Epithelial cell of proximal tubule (primary cell): ENCODE measurements around the gene PTBP2. TPM values are rescaled to one million over a fixed set of nuclear protein-coding genes. Genes with fewer than 3 reads are reported as not detected.
A peak's percentile ranks its signal among the peaks of the same experiment; 100 is the strongest.

Source experiments
- DNase-seq: peaks from one replicate; pipeline ENCODE4 v3.0.0-alpha.2; 2011; ENCODE audit warnings: low read depth
- H3K4me3 ChIP-seq: 2 replicates; pipeline ENCODE4 v1.5.1; 2011; ENCODE audit warnings: low read depth, mild to moderate bottlenecking, low read length
- total RNA-seq: library from RNA; depleted of rRNA; stranded (reverse); fragments of >200 nt; gene quantifications from 2 replicates; pipeline ENCODE4 v1.2.3, GENCODE V29; 2015
- TF ChIP-seq, protein P1 (sequence below): conservative IDR thresholded peaks from 2 replicates; pipeline ENCODE4 v1.5.1; 2012; ENCODE audit warnings: low read depth, mild to moderate bottlenecking, low read length

PTBP2 gene
- total RNA-seq, 1 donor from 2014 or later = 18.8 TPM

- DNase-seq = no peak
- TF ChIP-seq, protein P1, sequence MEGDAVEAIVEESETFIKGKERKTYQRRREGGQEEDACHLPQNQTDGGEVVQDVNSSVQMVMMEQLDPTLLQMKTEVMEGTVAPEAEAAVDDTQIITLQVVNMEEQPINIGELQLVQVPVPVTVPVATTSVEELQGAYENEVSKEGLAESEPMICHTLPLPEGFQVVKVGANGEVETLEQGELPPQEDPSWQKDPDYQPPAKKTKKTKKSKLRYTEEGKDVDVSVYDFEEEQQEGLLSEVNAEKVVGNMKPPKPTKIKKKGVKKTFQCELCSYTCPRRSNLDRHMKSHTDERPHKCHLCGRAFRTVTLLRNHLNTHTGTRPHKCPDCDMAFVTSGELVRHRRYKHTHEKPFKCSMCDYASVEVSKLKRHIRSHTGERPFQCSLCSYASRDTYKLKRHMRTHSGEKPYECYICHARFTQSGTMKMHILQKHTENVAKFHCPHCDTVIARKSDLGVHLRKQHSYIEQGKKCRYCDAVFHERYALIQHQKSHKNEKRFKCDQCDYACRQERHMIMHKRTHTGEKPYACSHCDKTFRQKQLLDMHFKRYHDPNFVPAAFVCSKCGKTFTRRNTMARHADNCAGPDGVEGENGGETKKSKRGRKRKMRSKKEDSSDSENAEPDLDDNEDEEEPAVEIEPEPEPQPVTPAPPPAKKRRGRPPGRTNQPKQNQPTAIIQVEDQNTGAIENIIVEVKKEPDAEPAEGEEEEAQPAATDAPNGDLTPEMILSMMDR = no peak
- H3K4me3 ChIP-seq = no peak overlapping the region
Observed at GRCh38 chr1:96714881-96715280, 6.7 kb upstream of the PTBP2 start.

DNA sequence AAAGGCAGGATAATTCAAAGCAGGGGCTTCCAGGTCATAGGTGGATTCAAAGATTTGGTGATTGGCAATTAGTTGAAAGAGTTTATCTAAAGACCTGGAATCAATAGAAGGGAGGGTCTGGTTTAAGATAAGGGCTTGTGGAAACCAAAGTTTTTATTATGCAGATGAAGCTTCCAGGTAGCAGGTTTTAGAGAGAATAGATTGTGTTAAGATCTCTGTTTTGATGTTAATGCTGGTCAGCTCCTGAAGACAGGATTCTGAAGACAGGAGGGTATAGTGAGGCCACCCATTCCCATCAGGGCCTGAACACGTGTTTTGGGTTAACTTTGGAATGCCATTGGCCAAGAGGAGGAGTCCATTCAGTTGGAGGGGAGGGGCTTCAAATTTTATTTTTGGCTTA is 6.1 kb upstream of the PTBP2 start:
- DNase-seq = no peak
- TF ChIP-seq, protein P1 = no peak

DNA sequence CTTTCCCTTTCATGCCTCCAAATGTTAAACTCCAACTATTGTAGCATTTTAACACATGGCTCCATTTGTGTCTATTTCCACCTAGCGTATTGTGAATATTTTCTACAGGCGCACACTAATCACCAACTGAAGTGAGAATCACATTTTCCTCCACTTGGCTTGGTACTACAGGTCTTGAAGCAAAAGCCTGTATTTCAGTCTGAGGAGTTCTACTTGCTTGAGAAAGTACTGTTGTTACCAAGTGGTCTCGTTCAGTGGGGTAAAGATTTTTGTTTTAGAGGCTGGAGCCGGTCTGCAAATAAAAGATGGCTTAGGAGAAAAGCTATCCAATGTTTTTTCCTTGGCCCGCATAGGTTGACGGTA is 550 bp upstream of the PTBP2 start:
- H3K4me3 ChIP-seq = peak overlapping the region; percentile 99

More for the DNA sequence above, 6.1 kb upstream of the PTBP2 start:
- no peak overlapping the region for H3K4me3 ChIP-seq

DNA sequence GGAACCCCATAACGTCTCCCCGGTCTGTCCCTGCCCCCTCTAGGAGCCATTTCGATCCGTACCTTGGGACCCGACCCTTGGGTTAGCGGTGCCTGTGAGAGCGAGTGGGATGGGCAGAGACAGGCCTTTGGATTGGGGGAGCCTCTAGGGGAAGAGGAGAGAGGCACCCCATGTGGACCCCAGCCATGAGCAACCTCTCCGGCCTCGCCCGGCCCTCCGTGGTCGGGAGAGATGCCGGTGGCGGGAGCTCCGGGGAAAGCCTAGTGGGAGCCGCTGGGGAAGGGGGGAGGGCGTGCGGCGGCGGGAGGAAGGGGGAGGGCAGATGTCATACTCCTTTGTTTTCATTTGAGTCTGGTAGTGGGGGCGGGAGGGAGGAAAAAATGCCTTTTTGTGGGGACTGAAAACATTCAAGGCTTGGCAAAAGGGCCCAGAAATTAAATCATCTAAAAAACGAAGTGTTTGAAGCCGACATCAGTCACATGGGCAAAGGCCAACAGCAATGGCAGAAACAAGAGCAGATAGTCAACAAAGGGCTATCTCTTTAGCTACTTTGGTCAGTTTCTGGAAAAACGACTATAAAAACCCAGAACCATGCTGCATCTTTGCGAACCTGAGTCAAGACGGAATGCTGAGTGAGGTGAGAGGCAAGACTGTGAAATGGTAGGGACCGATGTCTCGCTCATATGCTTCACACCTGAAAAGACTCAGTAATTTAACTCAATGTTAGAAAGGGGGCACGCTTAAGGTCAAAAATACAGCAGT is 758 bp downstream of the PTBP2 start:
- TF ChIP-seq, protein P1 = no peak
- peak overlapping the region; percentile 99 for H3K4me3 ChIP-seq
- DNase-seq = no peak

More for the DNA sequence above, 550 bp upstream of the PTBP2 start:
- no peak for DNase-seq
- TF ChIP-seq, protein P1 = no peak

- peak overlapping the region; percentile 99 for H3K4me3 ChIP-seq
- TF ChIP-seq, protein P1 = no peak
- DNase-seq = no peak
Observed at GRCh38 chr1:96722958-96723357, 1.4 kb downstream of the PTBP2 start.

- TF ChIP-seq, protein P1 = no peak
- peak overlapping the region; percentile 99 for H3K4me3 ChIP-seq
- DNase-seq = no peak
Observed at GRCh38 chr1:96723377-96723776, 1.8 kb downstream of the PTBP2 start.

DNA sequence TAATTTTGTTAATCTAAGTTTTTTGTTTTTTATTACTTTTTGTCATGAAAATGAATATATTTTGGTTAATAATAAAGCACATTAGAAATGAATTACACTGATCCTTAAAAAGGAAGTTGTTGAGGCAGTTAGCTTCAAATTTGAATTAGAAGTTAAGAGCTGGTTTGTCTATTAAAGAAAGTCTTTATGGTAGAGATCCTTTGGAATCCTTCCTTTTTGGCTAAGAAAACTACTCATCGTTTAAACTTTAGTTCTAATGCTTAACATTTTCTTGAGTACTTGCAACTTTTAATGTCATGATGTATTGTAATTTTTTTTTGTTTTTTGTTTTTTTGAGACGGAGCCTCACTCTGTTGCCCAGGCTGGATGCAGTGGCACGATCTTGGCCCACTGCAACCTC is 2.4 kb downstream of the PTBP2 start:
- no peak for DNase-seq
- no peak overlapping the region for H3K4me3 ChIP-seq
- TF ChIP-seq, protein P1 = no peak
